ELR (cell line): Measurements from ENCODE around the gene ANK3.

ENCODE experiments used
- DNase-seq: peaks from one replicate; pipeline ENCODE4 v3.0.0-alpha.2; 2015; ENCODE audit warnings: low read depth

The ANK3 gene

GRCh38 chr10:60377042-60377352, 12.7 kb downstream of the ANK3 start:
- no peak for DNase-seq

- no peak for DNase-seq
Observed at GRCh38 chr10:60376221-60377041, 13.2 kb downstream of the ANK3 start.

GRCh38 chr10:60375293-60376004, 14.2 kb downstream of the ANK3 start:
- DNase-seq = no peak

GRCh38 chr10:60374836-60375235, 14.8 kb downstream of the ANK3 start:
- DNase-seq = no peak

GRCh38 chr10:60372436-60372835, 17.2 kb downstream of the ANK3 start:
- DNase-seq = no peak

- DNase-seq = no peak
Observed at GRCh38 chr10:60369547-60369930, 20.1 kb downstream of the ANK3 start.

- DNase-seq = no peak
Observed at GRCh38 chr10:60368875-60369546, 20.7 kb downstream of the ANK3 start.

GRCh38 chr10:60367901-60368300, 21.8 kb downstream of the ANK3 start:
- DNase-seq = no peak

GRCh38 chr10:60367431-60367830, 22.2 kb downstream of the ANK3 start:
- DNase-seq = no peak

- no peak for DNase-seq
Observed at GRCh38 chr10:60367024-60367423, 22.7 kb downstream of the ANK3 start.

- DNase-seq = peak; percentile 72
Observed at GRCh38 chr10:60363187-60363586, 26.5 kb downstream of the ANK3 start.

GRCh38 chr10:60362461-60362860, 27.2 kb downstream of the ANK3 start:
- no peak for DNase-seq

- DNase-seq = no peak
Observed at GRCh38 chr10:60359066-60359465, 30.6 kb downstream of the ANK3 start.

GRCh38 chr10:60358282-60358681, 31.4 kb downstream of the ANK3 start:
- no peak for DNase-seq

GRCh38 chr10:60353519-60354258, 36.0 kb downstream of the ANK3 start:
- DNase-seq = no peak

- DNase-seq = no peak
Observed at GRCh38 chr10:60352105-60352504, 37.6 kb downstream of the ANK3 start.

GRCh38 chr10:60351191-60351853, 38.4 kb downstream of the ANK3 start:
- no peak for DNase-seq

- no peak for DNase-seq
Observed at GRCh38 chr10:60350400-60350799, 39.3 kb downstream of the ANK3 start.

GRCh38 chr10:60349426-60349825, 40.2 kb downstream of the ANK3 start:
- peak; percentile 13 for DNase-seq

GRCh38 chr10:60348982-60349381, 40.7 kb downstream of the ANK3 start:
- no peak for DNase-seq

GRCh38 chr10:60347270-60347669, 42.4 kb downstream of the ANK3 start:
- DNase-seq = no peak

GRCh38 chr10:60346661-60347060, 43.0 kb downstream of the ANK3 start:
- no peak for DNase-seq
